GM15510 (cell line): ENCODE measurements around the gene CERS1.

Source experiments
- POLR2A ChIP-seq: IDR thresholded peaks from 3 replicates; pipeline ENCODE4 v1.6.1; 2011; ENCODE audit warnings: borderline replicate concordance; ENCODE audit not compliant: insufficient read length; ENCODE audit errors: extremely low read depth

The CERS1 gene

DNA sequence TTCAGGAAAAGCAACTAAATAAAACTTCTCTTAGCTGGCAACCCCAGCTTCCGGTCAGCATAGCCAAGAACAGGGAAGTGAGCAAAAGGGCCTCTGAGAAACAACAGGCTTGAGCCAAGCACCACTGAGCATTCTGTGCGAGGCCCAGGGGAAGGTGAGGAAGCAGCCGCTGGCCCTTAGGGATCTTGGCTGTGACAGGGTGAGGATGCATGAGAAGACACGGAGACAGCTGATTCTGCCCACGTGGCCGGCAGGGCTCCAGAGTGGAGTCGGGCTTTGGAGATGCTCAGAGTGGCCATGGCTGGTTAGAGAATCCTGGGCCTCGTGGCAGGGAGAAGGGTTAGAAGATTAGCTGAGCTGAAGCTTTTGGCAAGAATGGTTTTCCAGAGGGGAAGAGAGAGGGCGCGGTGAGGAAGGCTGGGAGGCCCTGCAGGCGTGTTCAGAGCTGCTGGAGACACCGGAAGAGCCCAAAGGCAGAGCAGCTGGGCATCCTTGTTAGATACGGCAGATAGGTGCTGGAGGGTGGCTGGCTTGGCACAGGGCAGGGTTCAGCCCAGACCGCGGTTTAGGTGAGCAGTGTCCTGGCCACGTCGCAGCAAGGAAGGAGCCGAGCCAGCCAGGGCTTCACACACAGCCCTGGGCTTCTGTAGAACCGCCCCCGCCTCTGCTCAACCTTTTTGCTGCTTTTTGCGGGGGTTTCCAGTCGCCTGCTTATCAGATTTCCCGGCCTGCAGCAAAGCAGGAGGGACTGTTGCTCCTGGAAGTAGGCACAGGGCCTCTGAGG lies 46.9 kb downstream of the CERS1 start:
- TF ChIP-seq POLR2A = no peak

DNA sequence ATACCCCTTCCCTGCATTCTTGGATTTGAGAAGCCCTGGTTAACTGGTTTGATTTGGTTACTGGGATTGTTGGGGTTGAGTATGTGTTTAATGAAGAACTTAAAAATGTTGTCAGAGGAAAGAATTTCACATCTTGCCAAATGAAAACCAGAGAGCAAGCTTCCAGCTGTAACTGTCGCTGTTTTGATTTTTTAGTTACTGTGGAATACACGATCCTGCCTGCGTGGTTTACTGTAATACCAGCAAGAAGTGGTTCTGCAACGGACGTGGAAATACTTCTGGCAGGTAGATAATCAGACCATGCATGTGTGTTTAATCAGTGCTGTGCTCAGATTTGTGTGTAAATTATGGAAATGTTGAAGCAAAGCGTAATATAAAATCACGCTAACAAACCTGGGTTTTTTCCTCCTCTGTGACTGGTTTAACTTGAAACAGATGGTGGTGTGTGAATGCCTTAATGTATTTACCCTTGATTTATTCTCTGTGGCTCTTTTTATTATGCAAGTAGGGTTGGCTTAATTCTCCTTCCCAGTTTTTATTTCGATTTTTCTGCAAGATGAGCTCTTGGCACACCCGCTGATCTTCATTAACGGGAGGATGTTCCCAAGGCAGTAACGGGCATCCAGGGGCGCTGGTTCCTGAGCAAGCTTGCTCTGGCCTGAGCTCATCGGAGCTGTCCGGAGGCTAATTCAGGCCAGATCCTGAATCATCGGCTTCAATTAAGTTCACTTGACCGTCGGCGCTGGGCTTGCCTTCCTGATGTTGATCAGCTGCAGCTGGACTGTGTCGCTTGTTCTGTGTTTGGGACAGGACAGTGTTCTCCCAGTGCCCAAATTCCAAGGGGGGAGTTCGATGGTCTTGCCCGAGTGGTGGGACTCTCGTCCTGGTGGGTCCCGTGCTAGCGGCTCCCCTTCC lies 48.2 kb downstream of the CERS1 start:
- no peak for TF ChIP-seq POLR2A

DNA sequence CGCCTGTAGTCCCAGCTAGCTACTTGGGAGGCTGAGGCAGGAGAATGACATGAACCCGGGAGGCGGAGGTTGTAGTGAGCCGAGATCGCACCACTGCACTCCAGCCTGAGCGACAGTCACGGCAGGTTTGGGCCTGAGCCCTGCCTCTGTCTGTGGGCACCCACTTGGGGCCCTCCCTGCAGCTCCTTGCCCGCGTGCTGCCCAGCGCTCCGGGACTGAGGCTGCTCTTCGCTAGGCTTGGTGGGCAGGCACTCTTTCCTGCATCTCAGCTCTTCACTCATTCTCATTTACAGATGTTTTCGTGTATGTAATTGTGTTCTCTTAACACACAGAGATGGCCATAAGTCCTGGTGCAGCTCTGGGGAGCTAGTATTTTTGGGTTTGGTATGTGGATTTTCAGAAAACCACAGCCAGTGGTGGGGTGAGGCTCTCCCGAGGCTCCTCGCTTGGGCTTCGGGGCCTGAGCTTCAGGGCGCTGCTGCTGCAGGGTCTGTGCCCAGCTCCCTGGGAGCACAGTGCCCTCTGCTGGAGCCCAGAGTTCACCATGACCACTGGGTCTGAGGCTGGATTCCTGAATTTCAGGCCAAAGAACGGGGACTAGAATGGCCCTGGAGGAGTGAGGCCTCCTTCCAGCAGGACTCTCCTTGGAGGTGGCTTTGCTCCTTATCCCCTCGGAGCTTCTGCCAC lies 49.0 kb downstream of the CERS1 start:
- TF ChIP-seq POLR2A = no peak

DNA sequence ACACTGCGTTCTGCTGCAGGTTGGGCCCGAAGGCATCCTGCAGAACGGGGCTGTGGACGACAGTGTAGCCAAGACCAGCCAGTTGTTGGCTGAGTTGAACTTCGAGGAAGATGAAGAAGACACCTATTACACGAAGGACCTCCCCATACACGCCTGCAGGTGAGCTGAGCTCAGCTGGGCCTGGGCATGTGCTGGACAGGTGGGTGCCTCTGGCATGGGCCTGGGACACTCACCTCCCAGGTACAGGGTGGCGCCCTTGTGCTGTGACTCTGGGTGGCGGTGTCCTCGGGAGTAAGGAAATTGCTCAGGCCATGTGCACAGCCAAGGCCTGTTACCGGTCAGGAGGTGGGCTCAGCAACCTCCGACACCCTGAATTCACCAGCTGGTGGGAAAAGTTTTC lies 50.0 kb downstream of the CERS1 start:
- TF ChIP-seq POLR2A = no peak

DNA sequence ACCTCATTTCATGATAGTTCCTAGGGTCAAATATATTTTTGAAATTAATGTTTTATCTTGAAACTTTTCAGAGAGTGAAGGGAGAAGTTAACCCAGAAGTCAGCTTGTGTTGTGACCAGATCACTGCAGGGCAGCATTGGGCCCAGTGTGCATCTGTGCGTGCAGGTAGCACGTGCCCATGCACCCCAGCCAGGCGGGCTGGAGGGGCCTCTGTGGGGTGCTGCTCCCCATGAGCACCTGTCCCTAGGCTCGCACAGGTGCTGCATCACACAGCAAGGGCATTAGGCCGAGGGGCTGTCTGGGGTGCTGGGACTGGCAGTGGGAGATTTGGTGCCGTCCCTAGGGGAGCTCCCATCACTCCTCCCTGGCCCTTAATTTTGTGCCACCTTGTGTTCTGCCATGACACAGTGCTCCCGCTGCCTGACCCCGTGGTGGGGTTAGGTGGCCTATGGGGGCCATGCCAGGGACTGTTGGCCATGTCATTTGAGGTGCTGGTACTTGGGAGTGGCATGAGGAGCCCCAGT lies 51.1 kb downstream of the CERS1 start:
- no peak for TF ChIP-seq POLR2A

DNA sequence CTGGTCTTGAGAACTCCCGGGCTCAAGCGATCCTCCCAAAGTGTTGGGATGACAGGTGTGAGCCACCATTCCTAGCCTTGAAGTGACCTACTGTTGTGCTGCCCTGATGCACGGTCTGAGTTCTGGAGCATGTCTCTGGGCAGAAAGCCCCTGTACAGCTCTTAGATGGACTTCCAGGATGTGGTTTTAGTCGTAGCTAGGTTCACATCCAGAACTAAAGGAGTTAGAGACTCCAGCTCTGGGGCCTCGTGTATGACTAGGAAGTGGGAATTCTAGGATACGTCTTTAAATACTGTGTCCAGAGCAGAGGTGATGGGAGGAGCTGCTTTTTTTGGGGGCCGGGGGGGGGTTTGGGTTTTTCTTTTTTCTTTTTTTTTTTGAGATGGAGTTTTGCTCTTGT lies 52.0 kb downstream of the CERS1 start:
- TF ChIP-seq POLR2A = no peak

DNA sequence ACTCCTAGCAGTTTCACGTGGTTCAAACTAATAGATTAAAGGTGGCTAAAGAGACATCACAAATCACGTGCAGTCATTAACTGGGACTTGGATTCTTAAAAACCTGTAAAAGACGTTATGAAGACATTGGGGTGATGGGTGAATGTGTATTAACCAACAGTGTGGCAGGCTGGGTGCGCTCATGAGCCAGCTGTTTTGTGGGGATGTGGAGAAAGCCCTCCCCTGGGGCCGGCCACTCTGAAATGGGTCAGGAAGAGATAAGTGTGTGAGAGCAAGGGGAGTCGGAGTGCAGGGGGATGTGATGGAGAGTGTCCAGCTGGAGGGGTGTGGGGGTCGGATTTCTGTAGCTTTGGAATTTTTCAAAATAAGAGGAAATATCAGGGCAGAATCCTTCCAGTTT lies 53.8 kb downstream of the CERS1 start:
- TF ChIP-seq POLR2A = no peak

DNA sequence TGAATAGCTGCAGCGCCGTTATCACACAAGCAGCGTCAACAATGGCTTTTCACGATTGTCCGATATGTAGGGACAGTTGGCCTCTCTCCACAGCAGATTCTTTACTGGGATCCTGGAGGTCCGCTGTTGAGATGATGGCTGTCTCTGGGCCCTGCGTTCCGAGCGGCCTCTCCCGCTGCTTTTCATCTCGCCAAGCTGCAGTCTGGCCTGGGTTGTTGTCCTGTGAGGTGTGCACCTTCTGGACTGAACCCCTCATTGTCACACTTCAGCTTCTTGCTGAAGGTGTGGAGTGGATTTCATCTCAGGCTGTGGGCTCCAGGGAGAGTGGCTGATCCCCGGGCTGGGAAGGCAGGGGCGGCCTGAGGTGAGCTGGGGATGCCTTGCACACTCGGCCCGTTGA lies 54.6 kb downstream of the CERS1 start:
- TF ChIP-seq POLR2A = no peak

DNA sequence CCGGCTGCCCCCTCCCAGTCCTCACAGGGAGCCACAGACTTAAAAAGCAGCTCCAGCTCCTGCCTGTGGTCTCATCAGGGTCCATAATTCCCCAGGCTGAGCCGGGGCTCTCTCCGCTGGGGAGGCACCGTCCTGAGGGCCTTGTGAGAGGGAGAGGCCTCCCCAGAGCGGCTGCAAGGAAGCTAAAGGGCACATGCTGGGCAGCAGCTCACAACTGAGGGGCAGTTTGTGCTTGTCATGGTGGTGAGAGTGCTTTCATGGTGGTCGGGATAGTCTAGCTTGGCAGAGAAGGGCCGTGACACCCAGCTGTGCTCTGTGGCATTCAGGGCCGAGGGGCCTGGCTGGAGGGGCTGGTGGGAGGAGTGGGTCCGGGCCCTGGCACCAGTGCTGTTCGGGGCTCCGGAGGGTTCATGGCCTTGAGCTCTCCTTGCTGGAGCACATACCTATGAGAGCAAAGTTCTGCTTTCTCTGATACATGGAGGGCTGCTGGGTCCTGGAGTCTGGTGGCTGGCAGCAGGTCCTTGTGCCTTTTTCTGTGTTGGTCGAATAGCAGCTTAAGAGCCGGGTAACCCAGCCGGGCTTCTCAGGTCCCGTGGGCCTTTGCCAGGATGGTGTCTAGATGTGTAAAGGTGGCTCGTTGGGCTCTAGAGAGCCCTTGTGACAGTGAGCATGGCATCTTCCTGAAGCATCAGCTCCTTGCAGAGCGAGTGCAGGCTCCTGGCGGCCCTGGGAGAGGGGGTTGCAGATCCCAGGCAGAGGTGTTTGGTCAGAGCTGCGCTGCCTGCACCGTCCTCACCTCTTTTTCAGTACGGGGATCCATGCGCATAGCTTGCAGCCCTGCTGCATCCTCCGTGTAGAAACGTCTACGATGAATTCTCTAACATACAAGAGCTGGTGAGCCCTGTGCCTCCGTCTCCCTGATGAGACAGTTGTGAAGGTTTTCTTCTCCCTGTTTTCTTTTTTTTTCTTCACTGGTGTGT lies 55.4 kb downstream of the CERS1 start:
- TF ChIP-seq POLR2A = no peak

DNA sequence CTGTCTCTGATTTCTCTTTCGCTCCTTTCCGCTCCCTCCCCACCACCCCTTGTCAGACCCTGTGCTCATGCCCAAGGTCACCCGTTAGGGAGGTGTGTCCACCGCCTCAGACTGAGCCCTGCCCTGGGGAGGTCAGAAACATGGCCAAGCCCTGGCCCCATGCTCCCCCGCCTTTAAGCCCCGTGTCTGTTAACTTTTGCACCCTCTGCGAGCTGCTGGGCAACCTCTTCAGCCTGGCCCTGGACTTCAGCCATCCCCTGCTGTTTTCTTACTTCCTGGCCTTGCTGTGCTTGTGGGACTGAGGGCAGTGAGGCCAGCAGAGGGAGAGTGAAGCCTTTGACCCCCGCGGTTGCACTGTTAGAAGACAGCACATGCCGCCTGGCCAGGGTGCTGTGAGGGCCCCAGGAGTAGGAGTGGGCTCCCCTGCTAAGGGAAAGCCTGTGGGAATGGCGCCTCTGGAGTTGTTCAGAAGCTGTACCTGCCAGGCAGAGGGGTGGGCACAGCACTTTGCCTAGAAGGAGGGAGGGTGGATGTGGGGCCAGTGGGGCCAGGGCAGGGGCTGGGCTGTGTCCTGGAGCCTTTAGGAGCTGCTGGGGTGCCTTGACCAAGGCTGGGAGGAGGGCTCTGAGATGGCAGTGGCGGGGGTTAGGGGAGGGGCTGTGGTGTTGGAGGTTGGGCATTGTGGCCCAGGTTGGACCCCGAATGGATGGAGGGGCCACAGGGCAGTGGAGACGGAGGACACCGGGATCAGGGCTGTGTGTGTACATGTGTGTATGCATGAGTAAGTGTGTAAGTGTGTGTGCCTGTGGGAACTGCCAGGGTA lies 56.3 kb downstream of the CERS1 start:
- no peak for TF ChIP-seq POLR2A

DNA sequence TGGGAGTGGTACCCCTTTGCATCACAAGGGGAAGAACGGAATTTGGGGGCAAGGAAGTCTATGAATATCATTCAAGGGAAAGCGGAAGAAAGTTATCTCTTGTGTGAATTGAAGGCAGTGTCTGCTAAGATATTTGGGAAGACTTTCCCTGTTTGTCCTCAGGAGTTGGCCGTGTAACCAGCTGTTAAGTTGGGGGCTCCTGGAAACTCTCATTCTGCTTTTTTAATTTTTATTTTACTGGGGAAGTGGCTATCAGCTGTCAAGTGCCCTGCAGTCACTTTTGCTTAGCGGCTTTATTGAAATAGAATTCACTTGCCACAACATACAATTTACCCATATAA lies 61.3 kb downstream of the CERS1 start:
- TF ChIP-seq POLR2A = no peak

DNA sequence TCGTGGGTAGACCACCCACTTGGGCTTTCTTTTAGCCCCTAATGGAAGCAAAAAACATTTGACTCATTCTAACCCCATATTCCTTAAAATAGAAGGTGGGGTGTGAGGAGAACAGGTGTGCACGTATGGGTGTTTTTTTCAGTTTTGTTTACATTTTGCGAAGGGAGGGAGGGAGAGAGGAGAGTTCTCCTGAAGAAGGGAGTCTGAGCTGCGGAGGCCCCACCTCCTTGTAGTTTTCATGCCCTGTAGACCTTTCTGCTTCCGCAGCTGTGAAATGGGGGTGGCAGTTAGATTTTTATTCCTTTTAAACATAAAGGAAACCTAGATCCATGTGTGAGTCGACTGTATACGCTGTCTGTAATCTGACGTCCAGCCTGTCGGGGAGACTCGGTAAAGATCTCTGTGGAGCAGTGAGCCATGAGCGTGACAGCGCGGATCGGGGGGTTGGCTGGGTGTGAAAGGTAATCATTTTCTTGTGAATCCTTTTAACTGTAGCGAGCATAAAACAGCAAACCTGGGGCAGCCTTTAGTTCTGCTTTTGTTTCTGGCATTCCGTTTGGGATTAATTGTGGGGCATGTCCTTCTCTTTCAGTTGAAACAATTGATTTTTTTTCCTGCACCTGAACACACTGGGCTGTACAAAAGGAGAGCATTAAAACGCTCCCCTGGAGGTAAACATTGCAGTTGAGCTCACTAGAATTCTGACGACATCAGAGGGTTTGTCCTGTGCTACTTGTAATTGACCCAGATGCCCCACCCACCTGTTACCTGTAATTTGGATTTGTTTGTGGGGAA lies 61.9 kb downstream of the CERS1 start:
- TF ChIP-seq POLR2A = no peak

DNA sequence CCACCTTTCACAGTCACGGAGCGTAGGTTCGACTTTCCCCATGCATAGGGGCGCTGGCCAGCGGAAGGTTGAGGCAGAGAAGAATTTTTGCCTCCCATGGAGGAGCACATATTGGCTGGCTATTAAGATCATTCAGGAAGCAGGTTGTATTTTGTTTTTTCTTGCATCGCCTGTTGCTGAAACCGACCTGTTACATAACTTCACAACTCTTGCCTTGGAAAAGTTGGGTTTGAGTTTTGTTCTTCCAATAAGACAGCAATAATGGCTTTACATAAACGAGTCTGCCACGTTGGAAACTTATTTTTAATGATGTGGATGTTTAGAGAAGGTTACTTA lies 62.8 kb downstream of the CERS1 start:
- no peak for TF ChIP-seq POLR2A
